RWPE2 (cell line): ENCODE results near the gene TRIM29.

Source experiments
- ATAC-seq: fragments of 200-7000 bp; cut with Tn5 transposase; 3 replicates; pipeline ENCODE4 v1.9.1; 2021; ENCODE audit warnings: low read depth
- DNase-seq: peaks from one replicate; pipeline ENCODE4 v3.0.0-alpha.2; 2020; ENCODE audit warnings: low spot score
- H3K27ac ChIP-seq: fragments of 450-650 bp; 2 replicates; pipeline ENCODE4 v1.5.1; 2017; ENCODE audit warnings: mild to moderate bottlenecking; ENCODE audit not compliant: poor library complexity, severe bottlenecking
- H3K27me3 ChIP-seq: fragments of 250-450 bp; sonication (Bioruptor Pico); 2 replicates; pipeline ENCODE4 v1.5.1; 2021; ENCODE audit warnings: mild to moderate bottlenecking, moderate library complexity; ENCODE audit not compliant: insufficient read depth, poor library complexity, severe bottlenecking
- H3K36me3 ChIP-seq: fragments of 250-450 bp; sonication (Bioruptor Pico); 2 replicates; pipeline ENCODE4 v1.5.1; 2020; ENCODE audit warnings: low read depth, mild to moderate bottlenecking, moderate library complexity
- H3K4me1 ChIP-seq: fragments of 250-450 bp; sonication (Bioruptor Pico); 2 replicates; pipeline ENCODE4 v1.5.1; 2021; ENCODE audit warnings: mild to moderate bottlenecking, moderate library complexity; ENCODE audit not compliant: insufficient read depth, poor library complexity, severe bottlenecking
- H3K4me3 ChIP-seq: fragments of 250-450 bp; sonication (Bioruptor Pico); 2 replicates; pipeline ENCODE4 v1.5.1; 2021; ENCODE audit warnings: mild to moderate bottlenecking, moderate library complexity; ENCODE audit not compliant: severe bottlenecking
- H3K9me3 ChIP-seq: fragments of 250-450 bp; sonication (Bioruptor Pico); 2 replicates; pipeline ENCODE4 v1.5.1; 2021; ENCODE audit warnings: mild to moderate bottlenecking, moderate library complexity; ENCODE audit not compliant: severe bottlenecking
- CTCF ChIP-seq: fragments of 450-650 bp; IDR thresholded peaks from one replicate; pipeline ENCODE4 v1.5.1; 2017; ENCODE audit warnings: mild to moderate bottlenecking, moderate library complexity; ENCODE audit not compliant: poor library complexity, severe bottlenecking

TRIM29 gene

GRCh38 chr11:120109531-120109930 is 28.4 kb downstream of the TRIM29 start:
- H3K36me3 ChIP-seq = peaks cover 34% of the 10 kb centered on the region
- no peak overlapping the region for H3K4me3 ChIP-seq
- H3K27me3 ChIP-seq = no peaks in the 10 kb centered on the region
- no peak for TF ChIP-seq CTCF
- ATAC-seq (peak; percentile 3; the same call in 1 of the 3 replicates), DNase-seq (no peak)
- no peak overlapping the region for H3K27ac ChIP-seq
- no peaks in the 10 kb centered on the region for H3K9me3 ChIP-seq
- no peaks in the 10 kb centered on the region for H3K4me1 ChIP-seq

GRCh38 chr11:120108785-120109168 is 29.1 kb downstream of the TRIM29 start:
- Histone ChIP-seq H3K36me3 (peaks cover 27% of the 10 kb centered on the region), H3K4me3 (no peak overlapping the region), H3K4me1 (no peaks in the 10 kb centered on the region), H3K9me3 (no peaks in the 10 kb centered on the region), H3K27me3 (no peaks in the 10 kb centered on the region), H3K27ac (no peak overlapping the region)
- ATAC-seq (peak; percentile 2; the same call in 1 of the 3 replicates), DNase-seq (no peak)
- TF ChIP-seq CTCF = no peak

- Histone ChIP-seq H3K4me3 (no peak overlapping the region), H3K9me3 (no peaks in the 10 kb centered on the region), H3K27ac (no peak overlapping the region), H3K27me3 (no peaks in the 10 kb centered on the region), H3K4me1 (no peaks in the 10 kb centered on the region), H3K36me3 (peaks cover 22% of the 10 kb centered on the region)
- ATAC-seq (peak; percentile 77), DNase-seq (no peak)
- peak; percentile 97 for TF ChIP-seq CTCF
Measured at GRCh38 chr11:120108154-120108784, 29.6 kb downstream of the TRIM29 start.

- Histone ChIP-seq H3K36me3 (peaks cover 16% of the 10 kb centered on the region), H3K27me3 (no peaks in the 10 kb centered on the region), H3K9me3 (no peaks in the 10 kb centered on the region), H3K4me3 (no peak overlapping the region), H3K4me1 (no peaks in the 10 kb centered on the region), H3K27ac (no peak overlapping the region)
- ATAC-seq (no peak), DNase-seq (no peak)
- no peak for TF ChIP-seq CTCF
Measured at GRCh38 chr11:120107692-120108091, 30.2 kb downstream of the TRIM29 start.

GRCh38 chr11:120106354-120107150 is 31.4 kb downstream of the TRIM29 start:
- no peaks in the 10 kb centered on the region for H3K27me3 ChIP-seq
- H3K27ac ChIP-seq = no peak overlapping the region
- ATAC-seq (no peak), DNase-seq (no peak)
- no peak for TF ChIP-seq CTCF
- no peak overlapping the region for H3K4me3 ChIP-seq
- H3K9me3 ChIP-seq = no peaks in the 10 kb centered on the region
- peaks cover 5% of the 10 kb centered on the region for H3K36me3 ChIP-seq
- H3K4me1 ChIP-seq = no peaks in the 10 kb centered on the region
